ENCODE measurements around the gene IL1A. TPM values are rescaled to one million over a fixed set of nuclear protein-coding genes. Genes with fewer than 3 reads are reported as not detected.

Gene IL1A
- total and polyA plus RNA-seq, 9 of the 15 experiments (the other 6 are each of a cell fraction or from before 2014, with no cell fraction given), result 0.03 to 0.27 (median 0.14) TPM; not detected in 2

- TF ChIP-seq THRB (CRISPR knock-in tag; conservative IDR thresholded peaks at IDR 0.05) (no peak), NFE2L1 (tag; IDR thresholded peaks at IDR 0.05; ENCODE audit: borderline replicate concordance, low read depth) (no peak), ZNF75A (CRISPR knock-in tag; IDR thresholded peaks at IDR 0.05) (no peak), RBFOX2 (IDR thresholded peaks at IDR 0.05; ENCODE audit: low read depth, low read length) (no peak)
Measured at GRCh38 chr2:112730216-112730615, 54.1 kb downstream of the IL1A start (continued).

GRCh38 chr2:112728378-112729175, 55.7 kb downstream of the IL1A start:
- no peak for FAIRE-seq
- Histone ChIP-seq H3K9me1 (ENCODE audit: control insufficient read depth, insufficient read depth, low read length) (no peaks in the 10 kb centered on the region), H3K4me2 (ENCODE audit: insufficient read depth, low read length) (peak overlapping the region; percentile 78), H3K4me3 (no peak overlapping the region), H3K4me1 (replicated peaks in 1 of 2; ENCODE audit: control insufficient read depth in 2 of 2, insufficient read depth in 2 of 2, low read length in 2 of 2) (peaks cover 27 to 54% of the 10 kb centered on the region in 2 experiments), H3K9me3 (replicated peaks; ENCODE audit: control insufficient read depth, insufficient read depth, low read depth, low read length) (no peaks in the 10 kb centered on the region), H3K9ac (ENCODE audit: insufficient read depth in 1 of 2, low read depth in 2 of 2, low read length in 2 of 2) (peak overlapping the region in 1 of 2 experiments; percentile 58; a peak in 1 of 4 replicates), H3K27ac (ENCODE audit: extremely low read depth, low read depth, low read length) (peak overlapping the region; percentile 47; the same call in 1 of the 3 replicates), H3K27me3 (ENCODE audit: control insufficient read depth in 2 of 2, insufficient read depth in 2 of 2, low read length in 2 of 2) (no peaks in the 10 kb centered on the region), H2AFZ (ENCODE audit: low read depth, low read length) (peak overlapping the region; percentile 87; the same call in 1 of the 2 replicates), H3K79me2 (ENCODE audit: control insufficient read depth, insufficient read depth, low read length) (no peaks in the 10 kb centered on the region), H3K36me3 (ENCODE audit: control insufficient read depth, insufficient read depth, low read length) (no peaks in the 10 kb centered on the region), H4K20me1 (replicated peaks; ENCODE audit: control insufficient read depth, insufficient read depth, low read length) (no peaks in the 10 kb centered on the region)
- ATAC-seq, result no peak
- BruUV-seq (replicated peaks), result no TSS peak
- POLR2A ChIA-PET, result interaction anchor here (0.7 to 4.6 kb wide), 7 partner anchors 8 to 145 kb away, joined by 3 to 35 read pairs (median 4); partner anchors contain the start of gene SLC20A1
- intact Hi-C loops (cut with micrococcal nuclease), result loop anchor here (5.0 to 10.0 kb wide), 2 partner anchors 214 to 244 kb away; partner anchors contain the start of gene TTL
- CTCF ChIA-PET (ENCODE audit: low intra/inter-chr PET ratio), result interaction anchor here (0.8 to 5.2 kb wide), 2 partner anchors 101 to 130 kb away, joined by 3 to 67 read pairs; no protein-coding TSS in a partner anchor
- peak in 1 of 4 experiments; percentile 55 for DNase-seq (ENCODE audit: extremely low read depth in 1 of 4, low spot score in 3 of 4)
- in situ Hi-C loops (cut with MboI), result loop anchor here (5.0 kb wide), 2 partner anchors 101 to 126 kb away; no protein-coding TSS in a partner anchor
- 35% methylated on average over 11 of the region's 11 CpGs for WGBS (ENCODE audit: insufficient coverage, low coverage, missing lambda C conversion rate)
- no peak for TF ChIP-seq FUS (optimal IDR thresholded peaks at IDR 0.05; ENCODE audit: low read depth, low read length)
- TF ChIP-seq CGGBP1 (CRISPR knock-in tag; IDR thresholded peaks at IDR 0.05), result no peak
- TF ChIP-seq NFIC (IDR thresholded peaks at IDR 0.05), result peak; percentile 68
- TF ChIP-seq AFF4 (CRISPR knock-in tag; IDR thresholded peaks at IDR 0.05), result no peak
- TF ChIP-seq FOSL1 (tag; conservative IDR thresholded peaks at IDR 0.05), result 0 out of 2 replicates have a peak, but pooled peaks have one; percentile 25
- no peak for TF ChIP-seq NKRF (IDR thresholded peaks at IDR 0.05; ENCODE audit: borderline replicate concordance)
- no peak for TF ChIP-seq KLF13 (tag; IDR thresholded peaks at IDR 0.05; ENCODE audit: borderline replicate concordance, low read depth)

All from K562 (cell line).